ENCODE results near the gene ZSCAN1.

The ZSCAN1 gene

GRCh38 chr19:58042495-58043340, 8.9 kb downstream of the ZSCAN1 start:
- no peak for DNase-seq

GRCh38 chr19:58044391-58044790, 10.6 kb downstream of the ZSCAN1 start:
- DNase-seq: no peak

GRCh38 chr19:58044886-58045285, 11.1 kb downstream of the ZSCAN1 start:
- DNase-seq: no peak

- DNase-seq: no peak
Measured at GRCh38 chr19:58045411-58046050, 11.7 kb downstream of the ZSCAN1 start.

GRCh38 chr19:58046856-58047255, 13.0 kb downstream of the ZSCAN1 start:
- no peak for DNase-seq

- no peak for DNase-seq
Measured at GRCh38 chr19:58047672-58048071, 13.8 kb downstream of the ZSCAN1 start.

GRCh38 chr19:58052256-58052655, 18.4 kb downstream of the ZSCAN1 start:
- no peak for DNase-seq

- DNase-seq: no peak
Measured at GRCh38 chr19:58053480-58054156, 19.8 kb downstream of the ZSCAN1 start.

- DNase-seq: no peak
Measured at GRCh38 chr19:58054901-58055874, 21.4 kb downstream of the ZSCAN1 start.

- DNase-seq: no peak
Measured at GRCh38 chr19:58056261-58056660, 22.4 kb downstream of the ZSCAN1 start.

- no peak for DNase-seq
Measured at GRCh38 chr19:58056861-58057260, 23.0 kb downstream of the ZSCAN1 start.

- no peak for DNase-seq
Measured at GRCh38 chr19:58058467-58058866, 24.6 kb downstream of the ZSCAN1 start.

GRCh38 chr19:58059003-58059670, 25.3 kb downstream of the ZSCAN1 start, which contains the start of gene ZNF135:
Gene ZNF135, plus strand, starts transcription at chr19:58059282. Its CDS starts 721 bp downstream, at chr19:58060003.
- DNase-seq: peak; percentile 89

GRCh38 chr19:58059671-58060078, 25.9 kb downstream of the ZSCAN1 start:
- no peak for DNase-seq

- DNase-seq: no peak
Measured at GRCh38 chr19:58060231-58060630, 26.4 kb downstream of the ZSCAN1 start.

- no peak for DNase-seq
Measured at GRCh38 chr19:58063712-58064111, 29.9 kb downstream of the ZSCAN1 start.

GRCh38 chr19:58067240-58067912, 33.6 kb downstream of the ZSCAN1 start:
- DNase-seq: no peak

- no peak for DNase-seq
Measured at GRCh38 chr19:58079792-58080191, 46.0 kb downstream of the ZSCAN1 start.

GRCh38 chr19:58083021-58083420, 49.2 kb downstream of the ZSCAN1 start:
- no peak for DNase-seq

- DNase-seq: no peak
Measured at GRCh38 chr19:58084596-58085347, 50.9 kb downstream of the ZSCAN1 start.
